GM10847 (cell line): Measurements from ENCODE around the gene TMEM269.

ENCODE experiments used
- POLR2A ChIP-seq: IDR thresholded peaks from 2 replicates; pipeline ENCODE4 v1.6.1; 2011; ENCODE audit not compliant: insufficient read length; ENCODE audit errors: extremely low read depth

Gene TMEM269

DNA sequence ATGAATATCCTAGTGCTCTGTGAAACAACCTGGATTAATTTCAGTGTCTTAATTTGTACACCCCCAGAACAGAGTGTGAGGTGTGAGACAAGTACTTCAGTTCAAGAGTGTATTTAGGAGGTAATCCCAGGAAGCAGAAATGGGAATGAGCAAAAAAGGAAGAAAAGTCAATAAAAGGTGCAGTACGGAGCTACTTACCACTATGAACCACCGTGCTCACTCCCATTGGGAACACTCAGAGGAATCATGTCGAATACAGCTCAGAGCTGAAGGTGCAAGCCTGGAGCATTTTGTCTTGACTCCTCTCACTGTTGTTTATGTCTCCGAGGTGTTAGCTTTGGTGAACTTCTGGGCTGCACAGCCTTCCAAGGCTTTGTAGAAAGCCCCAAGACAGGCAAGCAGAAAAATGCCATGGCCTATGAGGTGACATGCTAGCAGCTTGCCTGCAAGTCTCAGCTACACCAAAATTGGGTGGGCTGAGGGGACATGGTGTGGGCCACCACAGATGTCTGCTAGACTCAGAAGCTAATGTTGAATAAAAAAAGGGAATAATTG, 39.8 kb downstream of the TMEM269 start:
- no peak for TF ChIP-seq POLR2A

DNA sequence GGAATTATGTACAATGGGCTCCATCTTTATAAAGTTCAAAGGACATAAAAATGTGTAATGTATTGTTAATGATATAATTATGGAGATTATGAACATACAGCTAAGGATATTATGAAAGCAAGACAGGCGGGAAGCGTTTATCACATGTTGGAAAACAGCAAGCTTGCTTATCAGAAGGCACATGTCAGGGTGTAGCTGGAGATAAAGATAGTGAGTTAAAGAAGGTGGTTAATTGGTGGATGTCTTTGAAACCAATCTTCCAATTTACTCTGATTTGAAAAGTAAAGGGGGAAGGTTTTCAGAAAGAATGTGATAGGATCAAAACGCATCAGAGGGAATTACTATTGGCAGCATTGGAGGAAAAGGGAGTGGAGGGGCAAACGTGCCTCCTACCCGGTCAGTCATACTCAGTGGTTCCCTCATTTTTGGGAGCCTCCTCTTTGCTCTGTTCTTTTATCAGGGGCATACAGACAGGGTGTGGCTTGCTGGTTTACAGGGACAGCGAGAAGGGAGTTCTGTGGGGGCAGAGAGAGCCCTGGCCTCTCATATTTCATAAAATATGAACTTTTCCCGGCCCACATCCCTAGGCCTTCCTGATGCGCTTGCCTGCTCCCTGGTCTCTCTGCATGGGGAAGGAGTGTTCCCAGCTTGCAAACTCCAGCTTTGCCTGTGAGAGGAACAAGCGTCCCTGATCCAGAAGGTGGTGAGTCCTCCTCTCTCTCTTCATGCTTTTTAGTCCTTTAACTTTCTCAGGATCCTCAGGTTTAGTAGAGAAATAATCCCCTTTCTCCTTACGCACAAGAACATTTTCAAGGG, 40.5 kb downstream of the TMEM269 start:
- TF ChIP-seq POLR2A, result no peak

DNA sequence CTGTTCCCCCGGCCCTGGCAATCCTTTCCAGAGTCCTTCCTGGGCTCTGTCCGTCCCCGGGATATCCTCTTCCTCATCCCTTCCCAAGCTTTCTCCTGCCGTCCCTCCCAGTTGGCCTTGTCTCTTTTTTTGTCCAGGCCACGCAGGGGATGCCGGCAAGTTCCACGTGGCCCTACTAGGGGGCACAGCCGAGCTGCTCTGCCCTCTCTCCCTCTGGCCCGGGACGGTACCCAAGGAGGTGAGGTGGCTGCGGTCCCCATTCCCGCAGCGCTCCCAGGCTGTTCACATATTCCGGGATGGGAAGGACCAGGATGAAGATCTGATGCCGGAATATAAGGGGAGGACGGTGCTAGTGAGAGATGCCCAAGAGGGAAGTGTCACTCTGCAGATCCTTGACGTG, 45.8 kb downstream of the TMEM269 start:
- TF ChIP-seq POLR2A, result no peak

DNA sequence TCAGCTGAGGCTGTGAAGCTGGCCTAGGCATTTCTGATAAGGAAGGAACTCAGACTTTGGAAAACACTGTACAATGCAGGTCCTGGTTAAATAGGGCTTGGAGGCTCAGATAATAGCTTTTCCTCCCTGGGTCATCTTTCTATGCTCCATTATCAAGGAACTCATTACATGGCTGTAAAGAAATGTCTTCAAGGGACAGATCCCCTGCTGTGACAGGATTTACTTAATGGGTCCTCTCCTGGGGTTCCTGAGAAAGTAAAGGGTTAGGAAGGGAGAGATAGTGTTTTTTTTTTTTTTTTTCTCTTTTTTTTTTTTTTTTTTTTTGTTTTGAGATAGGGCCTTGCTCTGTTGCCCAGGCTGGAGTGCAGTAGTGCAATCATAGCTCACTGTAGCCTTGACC, 46.5 kb downstream of the TMEM269 start:
- TF ChIP-seq POLR2A, result no peak

DNA sequence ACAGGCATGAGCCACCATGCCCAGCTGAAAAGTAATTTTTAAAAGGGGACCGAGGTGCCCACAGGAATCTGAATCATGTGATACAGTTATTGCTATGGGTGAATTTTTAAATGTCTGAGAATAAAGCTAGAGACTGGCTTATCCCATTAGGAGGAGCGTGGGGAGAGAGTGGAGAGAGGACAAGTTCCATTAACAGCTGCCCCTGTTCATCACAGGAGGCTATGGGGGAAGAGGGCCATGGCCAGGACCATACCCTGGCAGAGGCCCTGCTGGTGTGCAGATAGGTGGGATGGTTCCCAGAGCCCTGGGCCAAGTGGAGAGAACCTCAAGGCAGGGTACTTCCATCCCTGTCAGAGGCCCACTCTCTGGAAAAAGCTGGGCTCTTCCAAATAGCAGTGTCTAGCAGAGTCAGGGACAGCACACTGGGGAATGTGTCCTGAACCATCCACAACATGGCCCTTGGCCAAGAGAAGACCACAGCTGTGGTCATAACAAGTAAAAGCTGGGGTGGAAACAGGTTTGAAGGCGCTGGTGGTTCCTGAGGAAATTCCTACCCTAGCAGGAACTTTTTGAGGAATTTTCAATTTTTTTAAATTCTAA, 48.0 kb downstream of the TMEM269 start:
- no peak for TF ChIP-seq POLR2A

DNA sequence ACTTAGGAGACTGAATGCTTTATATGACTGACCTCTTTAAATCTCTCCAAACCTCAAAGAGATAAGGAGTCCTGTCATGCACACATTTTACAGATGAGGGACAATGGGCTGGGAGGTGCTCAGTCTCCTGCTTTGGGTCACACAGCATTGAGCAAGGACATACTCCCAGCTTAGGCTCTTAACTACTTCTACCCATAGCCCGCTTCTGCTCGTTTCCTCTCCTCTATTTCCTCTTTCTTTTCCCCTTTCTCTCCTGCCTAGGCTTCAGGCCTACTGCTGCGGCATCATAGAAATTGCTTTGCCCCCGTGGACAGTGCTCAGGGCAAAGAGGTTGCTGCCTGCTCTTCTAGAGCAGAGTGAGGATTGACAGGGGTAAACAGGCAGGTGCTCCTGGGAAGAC, 49.2 kb downstream of the TMEM269 start:
- TF ChIP-seq POLR2A, result no peak

DNA sequence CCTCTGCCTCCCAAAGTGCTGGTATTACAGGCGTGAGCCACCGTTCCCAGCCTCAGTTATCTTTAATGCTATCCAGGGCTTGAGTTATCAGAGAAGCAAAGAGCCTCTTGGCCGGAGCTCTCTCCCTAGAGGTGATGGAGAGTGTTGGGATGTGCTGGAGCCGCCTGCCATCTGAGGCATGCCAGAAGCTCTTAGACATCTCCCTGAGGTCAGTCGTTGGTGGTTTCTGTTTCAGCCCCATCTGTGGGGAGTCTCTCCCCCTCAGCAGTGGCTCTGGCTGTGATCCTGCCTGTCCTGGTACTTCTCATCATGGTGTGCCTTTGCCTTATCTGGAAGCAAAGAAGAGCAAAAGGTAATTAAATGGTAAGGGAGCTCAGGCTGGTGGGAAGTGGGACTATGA, 50.0 kb downstream of the TMEM269 start:
- no peak for TF ChIP-seq POLR2A

DNA sequence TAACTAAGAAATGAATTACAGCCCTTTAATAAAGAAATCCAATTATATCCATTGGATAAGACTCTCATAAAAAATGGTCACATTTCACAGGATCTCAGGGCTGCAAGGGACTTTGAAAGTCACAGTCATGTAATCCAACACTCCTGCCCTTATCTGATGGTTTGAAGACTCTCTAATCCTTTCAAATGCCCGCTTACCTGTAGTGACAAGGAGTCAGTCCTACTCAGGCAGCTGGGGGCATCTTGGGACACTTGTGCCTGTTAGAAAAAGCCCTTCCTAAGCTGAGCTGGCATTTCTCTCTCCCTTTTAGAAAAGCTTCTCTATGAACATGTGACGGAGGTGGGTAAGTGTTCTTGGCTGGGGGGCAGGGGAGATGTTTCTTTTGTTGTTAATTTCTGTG, 50.6 kb downstream of the TMEM269 start:
- TF ChIP-seq POLR2A, result no peak

DNA sequence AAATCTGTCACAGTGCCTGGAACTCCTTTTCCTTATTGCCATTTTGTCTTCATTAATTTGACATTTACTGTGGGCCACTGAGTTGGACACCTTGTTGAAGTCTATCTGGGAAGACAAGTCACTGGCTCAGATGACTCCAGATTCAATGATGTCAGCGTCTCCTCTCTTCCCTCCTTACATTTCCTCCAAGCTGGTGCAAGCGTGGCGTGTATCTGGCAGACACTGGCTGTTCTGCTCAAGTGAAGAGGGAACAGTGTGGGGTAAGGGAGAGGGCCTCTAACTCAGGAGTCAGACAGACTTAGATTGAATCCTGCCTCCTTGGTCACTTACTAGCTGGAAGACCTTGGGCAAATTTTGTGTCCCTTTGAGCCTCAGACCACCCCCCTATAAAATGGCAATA, 52.9 kb downstream of the TMEM269 start:
- TF ChIP-seq POLR2A, result no peak

DNA sequence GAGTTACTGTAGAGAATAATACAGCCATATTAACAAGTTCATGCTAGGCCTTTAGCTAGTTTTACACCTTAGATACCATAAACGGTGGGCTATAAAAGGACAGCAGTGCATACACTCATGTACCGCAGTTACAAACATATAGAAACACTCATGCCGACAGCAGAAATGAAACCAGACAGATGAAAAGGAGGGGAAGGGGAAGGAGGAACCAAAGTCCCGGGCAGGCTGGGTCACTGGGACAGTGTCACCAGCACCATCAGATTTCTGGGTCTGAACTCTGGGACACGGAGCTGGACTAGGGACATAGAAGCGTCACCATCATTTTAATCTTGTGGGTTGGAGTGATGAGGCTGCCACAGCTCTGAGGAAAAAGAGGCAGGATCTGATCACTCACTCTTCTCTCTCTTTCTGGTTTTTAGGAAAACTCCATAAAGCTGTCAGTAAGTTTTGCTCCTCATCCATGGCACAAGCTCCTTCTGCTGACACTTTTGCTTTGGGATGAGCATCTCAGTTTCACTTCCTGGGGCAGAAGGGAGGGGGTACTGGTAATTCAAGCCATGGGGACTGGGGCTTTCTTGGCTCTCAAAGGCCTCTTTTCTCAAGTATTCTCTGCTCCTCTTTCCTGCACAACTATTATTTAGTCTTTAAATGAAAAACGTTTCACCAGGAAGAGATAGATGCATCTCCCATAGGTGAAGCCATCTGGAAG, 53.8 kb downstream of the TMEM269 start:
- no peak for TF ChIP-seq POLR2A

DNA sequence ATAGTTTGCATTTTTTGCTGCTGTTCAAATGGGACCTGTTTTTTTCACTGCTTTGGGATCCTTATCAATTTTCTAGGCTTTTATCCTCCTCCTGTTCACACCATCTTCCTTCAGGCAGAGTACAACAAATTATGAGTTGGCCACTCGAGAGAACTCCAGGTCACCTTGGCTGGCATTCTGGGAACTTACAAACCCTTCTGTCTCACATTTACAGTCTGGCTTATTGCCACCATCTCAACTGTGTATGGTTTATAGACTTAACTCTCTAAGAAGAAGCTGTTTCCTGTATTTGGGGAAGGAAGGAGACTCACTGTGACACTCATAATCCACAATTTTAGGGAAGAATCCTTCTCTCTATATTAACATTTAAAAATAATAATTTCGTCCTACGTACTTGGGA, 56.2 kb downstream of the TMEM269 start:
- TF ChIP-seq POLR2A, result no peak

DNA sequence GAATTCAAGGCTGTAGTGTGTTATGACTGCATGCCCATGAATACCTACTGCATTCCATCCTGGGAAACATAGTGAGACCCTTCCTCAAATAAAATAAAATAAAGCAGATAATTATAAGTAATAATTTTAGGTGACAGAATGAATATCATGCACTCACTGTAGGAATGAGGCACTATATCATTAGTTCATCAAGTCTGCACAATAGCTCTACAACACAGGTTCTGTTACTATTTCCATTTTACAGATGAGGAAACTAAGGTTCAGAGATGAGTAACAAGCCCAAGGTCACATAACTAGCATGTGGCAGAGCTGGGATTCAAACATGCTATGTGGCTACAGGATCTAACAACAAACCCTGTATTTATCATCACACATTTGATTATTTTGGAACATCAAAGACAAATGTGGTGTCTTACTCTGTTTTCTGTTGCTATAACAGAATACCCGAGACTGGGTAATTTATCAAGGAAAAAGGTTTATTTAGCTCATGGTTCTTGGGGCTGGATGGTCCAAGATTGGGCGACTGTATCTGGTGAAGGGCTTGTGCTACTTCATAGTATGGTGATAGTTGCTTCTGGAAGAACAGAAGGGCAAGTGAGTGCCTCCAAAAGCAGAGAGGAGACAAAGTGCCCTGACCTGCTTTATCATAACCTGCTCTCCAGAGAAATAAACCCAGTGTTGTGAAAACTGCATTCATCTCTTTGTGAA, 56.8 kb downstream of the TMEM269 start:
- no peak for TF ChIP-seq POLR2A

DNA sequence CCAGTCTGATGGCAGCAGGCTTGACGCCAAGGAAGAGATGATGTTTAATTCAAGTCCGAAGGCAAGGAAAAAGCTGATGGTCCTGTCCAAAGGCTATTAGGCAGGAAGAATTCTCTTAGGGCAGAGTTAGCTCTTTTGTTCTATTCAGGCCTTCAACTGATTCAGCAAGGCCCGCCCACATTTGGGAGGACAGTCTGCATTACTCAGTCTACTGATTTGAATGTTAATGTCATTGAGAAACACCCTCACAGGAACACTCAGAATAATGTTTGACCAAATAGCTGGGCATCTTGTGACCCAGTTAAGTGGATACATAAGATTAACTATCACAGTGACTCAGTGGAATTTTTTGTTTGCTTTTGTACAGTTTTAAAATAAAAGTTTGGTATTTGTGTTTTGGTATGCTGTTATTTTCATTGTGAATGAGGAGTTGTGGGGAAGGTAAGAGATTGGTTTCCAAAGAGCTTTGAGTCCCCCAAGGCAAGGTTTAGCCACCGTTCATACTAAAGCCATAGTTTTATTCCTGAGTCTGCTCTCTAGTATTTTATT, 59.9 kb downstream of the TMEM269 start:
- TF ChIP-seq POLR2A, result no peak

DNA sequence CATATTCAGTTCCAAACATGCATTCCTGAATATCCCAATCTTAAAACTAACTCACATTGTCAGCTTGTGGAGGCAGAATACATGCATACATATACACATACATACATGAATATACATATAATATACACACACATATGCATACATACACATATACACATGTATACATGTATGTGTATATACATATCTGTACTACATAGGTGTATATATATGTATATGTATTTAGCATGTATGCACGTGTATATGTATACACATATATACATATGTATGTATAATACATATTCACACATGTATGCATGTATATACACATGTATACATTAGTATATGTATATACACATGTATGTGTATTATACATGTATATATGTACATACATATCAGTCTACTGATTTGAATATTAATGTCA, 60.4 kb downstream of the TMEM269 start:
- TF ChIP-seq POLR2A, result no peak

DNA sequence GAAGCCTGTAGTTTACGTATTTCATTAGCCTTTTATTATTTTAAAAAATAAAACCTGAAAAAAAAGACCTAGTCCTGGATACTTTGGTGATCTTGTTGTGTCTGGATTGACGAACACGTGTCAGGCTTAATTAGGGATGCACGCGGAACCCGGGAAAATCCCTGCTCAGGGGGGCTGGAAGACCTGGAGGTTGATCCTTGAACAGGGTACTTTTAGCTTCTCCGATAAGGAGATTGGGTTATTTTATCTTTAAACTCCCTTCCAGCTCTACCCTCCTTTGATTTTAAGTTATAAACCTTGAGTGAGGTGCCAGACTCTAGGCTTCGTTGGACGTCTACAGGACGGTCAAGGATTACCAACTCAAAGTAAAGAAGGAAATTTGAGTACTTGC, 61.1 kb downstream of the TMEM269 start:
- TF ChIP-seq POLR2A, result no peak
